Nephron (organoid): ENCODE measurements around the gene DNMT3A.

Experiments used
- H3K27ac Mint-ChIP-seq, 3 experiments: 2 replicates each; pipeline ENCODE4 v1.8.0; 2020; ENCODE audit warnings: mixed read lengths in 3 of 3, mild to moderate bottlenecking in 2 of 3, moderate library complexity in 1 of 3
- H3K27me3 Mint-ChIP-seq: 2 replicates; pipeline ENCODE4 v1.8.0; 2021; ENCODE audit warnings: low read depth, mild to moderate bottlenecking, moderate library complexity, mixed read lengths
- H3K36me3 Mint-ChIP-seq: 2 replicates; pipeline ENCODE4 v1.8.0; 2020; ENCODE audit warnings: low read depth, mixed read lengths
- H3K4me1 Mint-ChIP-seq: 2 replicates; pipeline ENCODE4 v1.8.0; 2020; ENCODE audit warnings: mixed read lengths
- H3K4me3 Mint-ChIP-seq, 3 experiments: 2 replicates each; pipeline ENCODE4 v1.8.0; 2020; ENCODE audit warnings: mild to moderate bottlenecking in 3 of 3, mixed read lengths in 3 of 3, moderate library complexity in 2 of 3
- H3K9me3 Mint-ChIP-seq: 2 replicates; pipeline ENCODE4 v1.8.0; 2020; ENCODE audit warnings: mixed read lengths
- CTCF ChIP-seq, 3 experiments: fragments of 200-600 bp; sonication (generic); IDR thresholded peaks; one replicate each; pipeline ENCODE4 v1.5.0; 2021; ENCODE audit warnings: antibody characterized with exemption in 3 of 3; ENCODE audit not compliant: unreplicated experiment in 3 of 3

The DNMT3A gene

GRCh38 chr2:25194576-25195122 lies 147.1 kb downstream of the DNMT3A start:
- Mint-ChIP-seq H3K4me3 (no peak overlapping the region), H3K36me3 (no peaks in the 10 kb centered on the region), H3K9me3 (no peaks in the 10 kb centered on the region), H3K27me3 (peaks cover 41% of the 10 kb centered on the region), H3K4me1 (peaks cover 33% of the 10 kb centered on the region), H3K27ac (no peak overlapping the region)
- TF ChIP-seq CTCF (IDR thresholded peaks at IDR 0.05; ENCODE audit: unreplicated experiment in 3 of 3): no peak

GRCh38 chr2:25190536-25190935 lies 151.2 kb downstream of the DNMT3A start:
- no peaks in the 10 kb centered on the region for H3K9me3 Mint-ChIP-seq
- H3K36me3 Mint-ChIP-seq: no peaks in the 10 kb centered on the region
- TF ChIP-seq CTCF (IDR thresholded peaks at IDR 0.05; ENCODE audit: unreplicated experiment in 3 of 3): no peak
- H3K4me1 Mint-ChIP-seq: peaks cover 7% of the 10 kb centered on the region
- no peak overlapping the region for H3K4me3 Mint-ChIP-seq
- no peak overlapping the region for H3K27ac Mint-ChIP-seq
- peaks cover 35% of the 10 kb centered on the region for H3K27me3 Mint-ChIP-seq

GRCh38 chr2:25188405-25188804 lies 153.3 kb downstream of the DNMT3A start:
- H3K27me3 Mint-ChIP-seq: peaks cover 28% of the 10 kb centered on the region

GRCh38 chr2:25187729-25188350 lies 153.9 kb downstream of the DNMT3A start:
- H3K36me3 Mint-ChIP-seq: no peaks in the 10 kb centered on the region
- H3K9me3 Mint-ChIP-seq: no peaks in the 10 kb centered on the region
- no peak overlapping the region for H3K27ac Mint-ChIP-seq
- peaks cover 32% of the 10 kb centered on the region for H3K27me3 Mint-ChIP-seq
- H3K4me1 Mint-ChIP-seq: peaks cover 7% of the 10 kb centered on the region
- TF ChIP-seq CTCF (IDR thresholded peaks at IDR 0.05; ENCODE audit: unreplicated experiment in 3 of 3): no peak
- H3K4me3 Mint-ChIP-seq: no peak overlapping the region

More at GRCh38 chr2:25188405-25188804, 153.3 kb downstream of the DNMT3A start:
- H3K36me3 Mint-ChIP-seq: no peaks in the 10 kb centered on the region
- TF ChIP-seq CTCF (IDR thresholded peaks at IDR 0.05; ENCODE audit: unreplicated experiment in 3 of 3): no peak
- peaks cover 7% of the 10 kb centered on the region for H3K4me1 Mint-ChIP-seq
- H3K27ac Mint-ChIP-seq: no peak overlapping the region
- H3K4me3 Mint-ChIP-seq: no peak overlapping the region
- H3K9me3 Mint-ChIP-seq: no peaks in the 10 kb centered on the region

- no peak for TF ChIP-seq CTCF (IDR thresholded peaks at IDR 0.05; ENCODE audit: unreplicated experiment in 3 of 3)
- Mint-ChIP-seq H3K27ac (no peak overlapping the region), H3K27me3 (peaks cover 29% of the 10 kb centered on the region), H3K36me3 (no peaks in the 10 kb centered on the region), H3K9me3 (peaks cover 5% of the 10 kb centered on the region), H3K4me3 (no peak overlapping the region), H3K4me1 (no peaks in the 10 kb centered on the region)
Measured at GRCh38 chr2:25184254-25184653, 157.5 kb downstream of the DNMT3A start.

- H3K9me3 Mint-ChIP-seq: peaks cover 5% of the 10 kb centered on the region
- H3K27ac Mint-ChIP-seq: no peak overlapping the region
- TF ChIP-seq CTCF (IDR thresholded peaks at IDR 0.05; ENCODE audit: unreplicated experiment in 3 of 3): no peak
- H3K36me3 Mint-ChIP-seq: no peaks in the 10 kb centered on the region
- H3K27me3 Mint-ChIP-seq: peaks cover 55% of the 10 kb centered on the region
- no peak overlapping the region for H3K4me3 Mint-ChIP-seq
- no peaks in the 10 kb centered on the region for H3K4me1 Mint-ChIP-seq
Measured at GRCh38 chr2:25178976-25179375, 162.7 kb downstream of the DNMT3A start.
